HG03342 (cell line): ENCODE data around the gene MNAT1.
"Not testable (repeated sequence)": the region's sequence is repeated elsewhere in the genome, so short reads cannot be mapped to it uniquely, and the experiment has no call there.

Experiments used
- ATAC-seq: cut with Tn5 transposase; IDR thresholded peaks from one replicate; pipeline ENCODE4 v1.9.1; 2021; ENCODE audit warnings: mild to moderate bottlenecking, moderate library complexity; ENCODE audit not compliant: unreplicated experiment

Gene MNAT1

DNA sequence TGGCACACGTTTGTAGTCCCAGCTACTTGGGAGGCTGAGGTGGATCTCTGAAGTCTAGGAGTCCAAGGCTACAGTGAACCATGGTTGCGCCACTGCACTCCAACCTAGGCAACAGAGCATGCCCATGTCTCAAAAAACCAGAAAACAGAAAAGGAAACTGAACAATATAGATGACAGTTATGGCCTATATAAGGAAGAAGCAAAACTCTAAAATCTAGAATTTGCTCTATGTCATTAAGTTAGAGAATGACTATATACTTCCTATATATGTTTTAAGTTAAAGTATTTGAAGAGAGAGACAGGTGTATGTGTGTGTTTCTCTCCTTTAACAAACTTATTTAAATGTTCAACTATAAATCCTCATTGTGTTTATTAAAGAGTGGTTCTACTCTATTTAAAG, 65.8 kb downstream of the MNAT1 start:
- ATAC-seq, result no peak

GRCh38 chr14:60803871-60804270, 69.3 kb downstream of the MNAT1 start:
- no peak for ATAC-seq

- no peak for ATAC-seq
Measured at GRCh38 chr14:60805841-60806430, 71.4 kb downstream of the MNAT1 start.

DNA sequence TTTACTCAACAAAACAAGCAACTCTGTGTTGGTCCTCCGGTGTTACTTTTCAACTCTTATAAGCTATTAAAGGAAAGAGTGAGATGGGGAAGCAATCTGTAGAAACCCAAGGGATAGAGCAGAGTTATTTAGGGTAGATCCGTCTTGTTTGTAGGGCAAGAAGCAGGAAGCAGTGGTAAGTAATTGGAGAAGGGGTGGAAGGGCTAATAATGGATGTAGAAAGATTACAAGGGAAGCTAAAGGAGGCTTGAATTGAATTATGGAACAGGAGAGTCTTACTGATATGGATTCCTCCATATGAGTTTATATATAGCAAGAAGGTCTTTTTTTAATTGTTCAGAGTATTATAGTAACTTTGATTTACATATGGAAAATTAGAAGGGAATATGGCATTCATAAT, 72.7 kb downstream of the MNAT1 start:
- no peak for ATAC-seq

- ATAC-seq, result no peak
Measured at GRCh38 chr14:60807971-60808370, 73.4 kb downstream of the MNAT1 start.

DNA sequence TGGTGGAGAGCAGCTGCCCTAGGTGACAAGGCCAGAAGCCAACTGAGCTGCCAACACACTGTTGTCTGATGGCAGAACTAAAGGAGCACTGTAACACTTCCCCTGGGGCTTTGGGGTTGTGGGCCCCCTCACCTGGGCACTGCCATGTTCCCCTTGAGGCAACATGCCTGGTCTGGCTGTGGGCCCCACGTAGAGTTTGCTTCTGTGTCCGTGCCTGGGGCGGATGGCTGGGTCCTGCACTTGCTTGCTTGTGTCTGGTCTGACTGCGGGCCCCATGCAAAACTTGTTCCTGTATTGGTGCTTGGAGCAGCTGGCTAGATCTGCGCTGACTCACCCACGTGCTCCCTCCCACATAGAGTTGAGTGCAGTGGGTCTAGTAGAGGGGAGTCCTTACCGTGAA, 78.4 kb downstream of the MNAT1 start:
- ATAC-seq, result no peak

- peak; percentile 97 for ATAC-seq
Measured at GRCh38 chr14:60815371-60815770, 80.8 kb downstream of the MNAT1 start.

- no peak for ATAC-seq
Measured at GRCh38 chr14:60817113-60817512, 82.6 kb downstream of the MNAT1 start.

GRCh38 chr14:60819575-60819974, 85.0 kb downstream of the MNAT1 start:
- no peak for ATAC-seq

DNA sequence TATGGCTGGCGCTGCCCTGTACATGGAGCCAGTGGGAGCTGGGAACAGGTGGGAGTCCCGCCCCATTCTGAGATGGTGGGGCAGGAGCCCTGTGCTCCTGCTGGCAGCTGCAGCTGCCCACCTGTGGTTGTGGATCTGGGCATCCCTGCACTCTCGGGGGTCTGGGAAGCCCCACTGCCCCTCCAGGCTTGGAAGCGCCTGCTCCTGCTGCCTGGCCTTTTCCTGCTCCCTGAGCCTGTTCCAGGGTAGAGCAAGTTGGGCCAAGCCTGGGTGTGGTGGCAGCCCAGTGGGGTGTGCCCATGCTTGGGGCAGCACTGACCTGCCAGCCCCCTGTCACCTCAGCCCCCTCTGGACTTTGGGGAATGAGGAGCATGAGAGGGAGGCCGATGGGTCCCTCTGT, 104.0 kb downstream of the MNAT1 start:
- ATAC-seq, result no peak

DNA sequence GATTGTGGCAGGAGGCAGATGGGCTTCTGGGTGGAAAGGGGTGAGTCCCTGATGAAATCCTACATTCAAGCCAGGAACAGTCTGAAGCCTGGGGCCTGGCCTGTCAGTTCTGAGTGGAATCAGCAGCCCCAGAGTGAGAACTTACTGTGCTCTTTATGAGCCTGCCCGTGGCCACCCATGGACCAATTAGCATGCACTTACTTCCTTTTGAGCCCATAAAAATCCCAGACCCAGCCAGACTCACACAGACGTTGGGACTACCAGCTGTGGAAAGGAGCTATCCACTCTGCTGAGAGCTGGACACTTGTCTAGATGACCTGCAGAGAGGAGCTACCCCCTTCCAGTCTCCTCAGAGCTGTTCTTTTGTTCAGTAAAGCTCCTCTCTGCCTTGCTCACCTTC, 104.5 kb downstream of the MNAT1 start:
- no peak for ATAC-seq

DNA sequence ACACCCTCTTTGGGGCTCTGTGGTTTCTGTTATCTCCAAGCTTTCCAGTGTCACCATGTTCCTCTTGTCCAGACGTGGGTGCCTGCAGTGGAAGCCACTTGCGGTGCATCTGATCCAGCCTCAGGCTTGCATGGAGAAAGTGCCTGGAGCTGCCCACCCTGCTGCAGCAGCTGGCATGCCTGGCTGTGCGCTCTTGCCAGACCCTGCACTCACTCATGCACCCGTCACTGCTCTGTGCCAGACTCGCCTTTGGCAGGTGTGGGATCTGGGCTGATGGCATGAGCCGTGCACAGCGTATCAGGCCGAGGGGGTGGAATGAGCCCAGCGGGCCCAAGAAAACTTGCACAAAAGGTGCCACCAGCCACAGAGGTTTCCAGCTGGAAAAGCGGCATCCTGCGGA, 105.1 kb downstream of the MNAT1 start:
- ATAC-seq, result no peak

GRCh38 chr14:60840313-60840712, 105.8 kb downstream of the MNAT1 start:
- ATAC-seq, result no peak

- ATAC-seq, result peak; percentile 97
Measured at GRCh38 chr14:60845523-60845922, 111.0 kb downstream of the MNAT1 start.

- ATAC-seq, result no peak
Measured at GRCh38 chr14:60848066-60848465, 113.5 kb downstream of the MNAT1 start.

- ATAC-seq, result not testable (repeated sequence)
Measured at GRCh38 chr14:60851692-60852091, 117.1 kb downstream of the MNAT1 start.

- ATAC-seq, result no peak
Measured at GRCh38 chr14:60856111-60856510, 121.5 kb downstream of the MNAT1 start.

GRCh38 chr14:60859525-60859924, 125.0 kb downstream of the MNAT1 start:
- no peak for ATAC-seq

- no peak for ATAC-seq
Measured at GRCh38 chr14:60861545-60862140, 127.1 kb downstream of the MNAT1 start.

DNA sequence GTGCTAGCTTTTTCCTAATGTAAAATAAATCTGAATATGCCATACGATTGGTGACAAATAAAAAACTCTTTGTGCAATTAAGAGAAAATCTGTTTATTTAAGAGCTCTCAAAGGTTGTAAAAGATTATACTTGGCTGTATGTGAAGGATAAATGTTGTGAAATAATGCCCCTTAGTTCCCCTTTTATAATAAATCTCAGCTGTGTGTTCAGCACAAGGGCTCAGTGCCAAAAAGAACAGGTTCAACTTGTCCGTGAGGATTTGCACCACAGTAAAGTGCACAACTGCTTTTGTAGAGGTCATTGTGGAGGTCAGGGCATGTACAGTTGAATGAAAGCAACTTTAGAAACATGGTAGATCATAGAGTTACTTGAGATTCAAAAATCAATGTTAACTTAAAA, 127.7 kb downstream of the MNAT1 start:
- no peak for ATAC-seq

DNA sequence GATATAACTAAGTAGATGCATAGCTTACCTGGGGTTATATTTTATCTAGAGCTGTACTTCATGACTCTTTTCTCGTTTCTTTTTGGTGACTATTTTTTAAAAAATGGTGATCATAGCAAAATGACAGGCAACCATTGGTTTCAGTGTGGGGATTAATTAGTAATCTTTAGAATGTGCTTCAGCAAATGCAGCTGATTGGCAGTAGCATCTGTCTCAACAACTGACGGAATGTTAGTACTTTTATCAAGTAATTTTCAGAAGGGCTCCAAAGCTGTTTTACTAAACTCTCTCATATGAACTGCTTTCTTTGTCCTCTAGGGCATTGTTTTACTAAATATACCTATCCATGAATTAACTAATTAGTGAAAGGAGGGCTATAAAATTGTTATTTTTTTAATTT, 128.7 kb downstream of the MNAT1 start:
- no peak for ATAC-seq

GRCh38 chr14:60865378-60866127, 131.0 kb downstream of the MNAT1 start:
- ATAC-seq, result no peak
